GM18870 (cell line): Measurements from ENCODE around the gene RITA1.
A peak's percentile ranks its signal among the peaks of the same experiment; 100 is the strongest.

Source experiments
- ATAC-seq: cut with Tn5 transposase; IDR thresholded peaks from one replicate; pipeline ENCODE4 v1.9.1; 2021; ENCODE audit warnings: moderate library complexity; ENCODE audit not compliant: unreplicated experiment

The RITA1 gene

DNA sequence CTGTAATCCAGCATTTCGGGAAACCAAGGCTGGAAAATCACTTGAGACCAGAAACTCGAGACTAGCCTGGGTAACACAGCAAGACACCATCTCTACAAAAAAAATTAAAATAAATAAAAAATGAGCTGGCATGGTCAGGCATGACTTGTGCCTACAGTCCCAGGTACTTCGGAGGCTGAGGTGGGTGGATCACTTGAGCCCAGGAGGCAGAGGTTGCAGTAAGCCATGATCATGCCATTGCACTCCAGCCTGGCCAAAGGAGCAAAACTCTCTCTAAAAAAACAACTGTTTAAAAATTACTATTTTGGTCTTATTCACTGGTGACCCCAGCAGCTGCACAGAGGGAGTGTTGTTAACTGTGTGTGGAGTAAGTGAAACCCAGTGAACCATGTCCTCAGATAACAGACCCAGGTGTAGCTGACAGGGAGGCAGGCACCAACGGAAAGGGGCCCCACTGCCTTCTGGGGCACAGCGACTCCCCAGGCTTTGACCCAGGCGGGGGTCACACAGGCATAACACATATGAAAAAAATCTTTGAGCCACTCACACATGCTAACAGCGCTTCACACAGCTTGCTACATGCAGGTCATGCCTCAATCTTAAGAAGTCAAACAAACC lies 12.3 kb upstream of the RITA1 start:
- no peak for ATAC-seq

DNA sequence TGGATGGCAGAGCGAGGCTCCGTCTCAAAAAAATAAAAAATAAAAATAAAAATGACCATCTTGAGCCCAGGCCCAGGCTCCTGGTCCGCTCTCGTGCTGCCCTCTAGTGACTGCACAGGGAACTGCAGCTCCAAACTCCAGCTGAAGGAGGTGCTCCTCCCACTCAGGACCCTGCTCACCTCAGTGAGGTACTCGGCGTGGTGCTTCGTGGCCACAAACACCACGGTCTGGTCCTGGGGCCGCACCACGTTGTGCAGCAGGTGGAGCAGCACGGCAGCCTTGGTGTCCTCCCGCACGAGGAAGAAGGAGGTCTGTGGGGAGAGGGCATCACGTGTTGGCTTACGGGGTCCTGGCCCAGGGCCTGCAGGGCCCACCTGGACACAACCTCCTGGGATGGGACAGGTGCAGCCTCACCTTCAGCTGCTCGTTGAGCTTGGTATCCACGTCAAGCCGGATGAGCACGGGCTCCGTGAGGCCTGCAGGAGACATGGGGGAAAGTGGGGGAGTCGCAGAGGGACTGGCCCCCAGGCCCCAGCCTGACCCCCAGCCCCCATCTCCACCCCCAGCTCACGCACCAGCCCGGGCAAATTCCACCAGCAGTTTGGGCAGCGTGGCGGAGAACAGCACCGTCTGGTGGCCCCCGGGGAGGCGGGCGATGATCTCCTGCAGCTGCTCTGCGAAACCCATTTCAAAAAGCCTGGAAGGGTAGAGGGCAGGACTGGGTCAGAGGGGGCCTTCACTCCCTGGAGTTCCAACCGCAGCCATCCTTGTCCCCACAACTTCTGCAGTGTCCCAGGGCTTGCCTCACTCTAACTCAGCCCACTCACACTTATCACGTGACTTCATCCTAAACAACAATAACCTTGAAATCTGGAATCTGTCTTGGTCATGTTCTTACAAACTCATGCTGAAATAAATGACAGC lies 10.8 kb upstream of the RITA1 start:
- ATAC-seq: no peak

DNA sequence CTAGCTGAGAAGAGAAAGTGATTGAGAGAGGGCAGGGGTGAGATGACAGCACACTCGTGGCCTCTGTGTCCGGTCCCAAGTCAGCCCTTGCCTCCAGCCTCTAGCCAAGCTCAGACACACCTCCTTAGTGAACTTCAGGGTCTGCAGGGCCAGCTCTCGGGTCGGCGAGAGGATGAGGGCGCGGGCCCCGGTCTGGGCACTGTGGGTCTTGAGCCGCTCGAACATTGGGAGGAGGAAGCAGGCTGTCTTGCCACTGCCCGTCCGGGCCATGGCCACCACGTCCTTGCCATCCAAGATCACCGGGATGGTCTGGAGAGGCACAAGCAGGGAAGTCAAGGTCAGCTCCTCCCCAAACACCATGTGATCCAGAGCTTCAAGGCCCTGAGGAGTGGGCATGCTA lies 6.5 kb upstream of the RITA1 start:
- no peak for ATAC-seq

DNA sequence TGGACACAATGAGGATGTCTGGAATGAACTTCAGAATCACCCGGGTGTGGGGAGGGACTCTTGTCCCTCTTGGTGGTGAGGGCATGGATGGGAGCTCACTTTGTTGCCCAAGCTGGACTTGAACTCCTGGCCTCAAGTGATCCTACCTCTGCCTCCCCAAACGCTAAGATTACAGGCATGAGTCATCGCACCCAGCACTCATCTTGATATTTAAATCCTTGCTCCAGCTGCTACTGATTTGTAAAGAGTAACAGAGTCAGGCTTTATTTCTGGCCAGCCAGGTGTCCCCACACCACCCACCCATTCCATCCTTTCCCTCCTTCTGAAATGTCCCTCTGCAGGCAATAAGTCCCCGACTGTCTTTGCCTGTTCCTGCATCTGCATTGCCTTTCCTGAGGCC lies 5.2 kb upstream of the RITA1 start:
- no peak for ATAC-seq

DNA sequence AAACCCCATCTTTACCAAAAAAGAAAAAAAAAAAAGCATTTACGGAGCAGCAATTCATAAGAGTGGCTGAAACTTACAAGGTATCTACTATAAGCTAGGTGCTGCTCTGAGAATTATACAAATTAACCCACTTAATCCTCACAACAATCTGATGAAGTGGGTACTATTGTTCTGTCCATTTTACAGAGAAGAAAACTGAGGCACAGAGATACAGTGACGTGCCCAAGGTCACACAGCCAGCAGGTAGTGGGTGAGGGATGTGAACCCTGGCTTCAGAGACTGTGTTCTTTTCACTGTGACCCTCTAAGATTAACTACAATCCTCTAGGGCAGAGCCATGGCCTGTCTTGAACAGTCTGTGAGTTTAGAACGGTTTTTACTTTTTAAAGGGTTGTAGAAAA lies 3.5 kb upstream of the RITA1 start:
- no peak for ATAC-seq

DNA sequence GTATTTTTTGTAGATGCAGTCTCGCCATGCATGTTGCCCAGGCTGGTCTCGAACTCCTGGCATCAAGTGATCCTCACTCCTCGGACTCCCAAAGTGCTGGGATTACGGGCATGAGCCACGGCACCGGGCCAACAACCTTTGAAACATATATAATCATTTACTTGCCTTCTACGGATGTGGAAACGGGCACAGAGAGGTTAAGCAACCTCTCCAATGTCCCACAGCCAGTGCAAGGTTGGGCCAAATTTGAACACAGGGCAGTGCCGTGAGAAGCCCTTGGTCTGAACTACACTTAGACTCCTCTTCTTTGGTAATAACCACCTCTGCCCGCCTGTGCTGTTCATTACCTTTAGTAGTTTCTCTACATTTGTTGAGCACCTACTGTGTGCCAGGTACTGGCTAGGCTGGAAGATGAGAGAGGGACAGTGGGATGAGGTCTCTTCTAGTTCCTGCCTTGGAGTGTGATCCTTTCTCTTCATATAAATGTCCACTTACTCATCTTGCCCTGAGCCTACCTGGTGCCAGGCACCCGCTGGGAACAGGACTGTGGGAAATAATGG lies 2.4 kb upstream of the RITA1 start:
- no peak for ATAC-seq

DNA sequence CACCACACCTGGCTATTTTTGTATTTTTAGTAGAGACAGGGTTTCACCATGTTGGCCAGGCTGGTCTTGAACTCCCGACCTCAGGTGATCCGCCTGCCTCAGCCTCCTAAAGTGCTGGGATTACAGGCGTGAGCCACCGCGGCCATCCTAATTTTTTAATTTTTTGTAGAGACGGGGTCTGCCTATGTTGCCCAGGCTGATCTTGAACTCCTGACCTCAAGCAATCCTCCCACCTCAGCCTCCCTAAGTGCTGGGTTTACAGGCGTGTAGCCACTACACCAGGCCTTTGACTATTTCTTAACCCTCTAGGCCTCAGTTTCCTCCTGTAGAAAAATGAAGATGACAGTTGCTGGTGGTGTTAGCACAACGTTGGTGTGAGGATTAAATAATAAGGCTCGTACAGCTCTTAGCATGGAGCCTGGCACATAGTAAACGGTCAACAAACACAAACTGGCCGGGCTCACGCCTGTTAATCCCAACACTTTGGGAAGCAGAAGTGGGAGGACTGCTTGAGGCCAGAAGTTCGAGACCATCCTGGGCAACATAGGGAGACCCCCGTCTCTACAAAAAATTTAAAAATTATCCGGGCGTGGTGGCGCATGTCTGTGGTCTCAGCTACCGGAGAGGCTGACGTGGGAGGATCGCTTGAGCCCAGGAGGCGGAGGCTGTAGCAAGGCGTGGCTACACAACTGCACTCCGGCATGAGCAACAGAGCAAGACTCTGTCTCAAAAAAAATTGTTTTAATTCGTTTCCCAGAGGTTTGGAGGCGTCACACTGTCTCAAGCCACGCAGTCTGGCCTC lies 1.2 kb upstream of the RITA1 start:
- peak; percentile 43 for ATAC-seq

DNA sequence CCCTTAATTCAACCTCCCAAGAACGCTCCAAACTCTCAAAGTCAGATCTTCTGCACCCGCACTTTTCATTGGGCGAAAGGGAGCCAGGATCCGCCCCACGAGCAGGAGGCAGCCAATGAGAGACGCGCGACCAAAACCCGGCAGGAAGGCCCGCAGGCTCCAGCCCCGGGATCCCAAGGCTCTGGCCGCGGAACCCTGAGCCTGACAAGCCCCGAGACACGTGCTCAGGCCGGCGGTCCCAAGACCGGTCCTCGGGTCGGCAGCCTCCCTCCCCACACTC lies 681 bp upstream of the RITA1 start:
- ATAC-seq: peak; percentile 76

DNA sequence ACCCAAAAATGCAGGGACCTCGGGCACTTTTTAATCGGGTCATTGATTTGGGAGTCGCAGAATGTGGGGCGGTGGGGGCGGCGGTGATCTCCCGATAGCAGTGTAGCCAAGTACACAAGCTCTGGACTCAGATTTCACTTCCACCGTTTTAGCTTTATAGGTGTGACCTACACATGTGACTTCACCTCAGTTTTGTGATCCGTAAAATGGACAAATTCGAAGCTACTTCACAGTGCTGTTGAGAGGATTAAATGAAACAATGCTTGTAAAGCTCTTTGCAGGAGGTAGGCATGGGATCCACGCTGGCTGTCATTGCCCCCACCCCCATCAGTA lies 478 bp downstream of the RITA1 start:
- ATAC-seq: no peak

DNA sequence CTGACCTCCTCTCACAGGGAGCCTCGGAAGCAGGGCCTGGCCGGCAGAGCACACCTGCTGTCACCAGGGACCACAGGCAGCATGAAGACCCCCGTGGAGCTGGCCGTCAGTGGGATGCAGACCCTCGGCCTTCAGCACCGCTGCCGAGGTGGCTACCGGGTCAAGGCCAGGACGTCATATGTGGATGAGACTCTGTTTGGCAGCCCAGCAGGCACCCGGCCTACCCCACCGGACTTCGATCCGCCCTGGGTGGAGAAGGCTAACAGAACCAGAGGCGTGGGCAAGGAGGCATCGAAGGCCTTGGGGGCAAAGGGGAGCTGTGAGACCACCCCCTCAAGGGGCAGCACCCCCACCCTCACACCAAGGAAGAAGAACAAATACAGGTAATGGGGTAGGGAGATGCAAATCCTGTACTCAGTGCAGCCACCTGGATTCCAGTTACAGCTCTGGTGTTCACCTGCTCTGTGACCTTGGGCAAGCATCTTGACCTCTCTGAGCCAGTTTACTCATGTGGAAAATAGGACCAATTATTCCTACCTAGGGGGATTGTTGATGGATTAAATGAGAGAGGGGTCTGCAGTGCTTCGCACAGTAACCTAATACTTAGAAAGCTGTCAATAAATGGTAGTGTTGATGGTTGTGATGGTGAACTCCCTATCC lies 1.3 kb downstream of the RITA1 start:
- ATAC-seq: no peak

DNA sequence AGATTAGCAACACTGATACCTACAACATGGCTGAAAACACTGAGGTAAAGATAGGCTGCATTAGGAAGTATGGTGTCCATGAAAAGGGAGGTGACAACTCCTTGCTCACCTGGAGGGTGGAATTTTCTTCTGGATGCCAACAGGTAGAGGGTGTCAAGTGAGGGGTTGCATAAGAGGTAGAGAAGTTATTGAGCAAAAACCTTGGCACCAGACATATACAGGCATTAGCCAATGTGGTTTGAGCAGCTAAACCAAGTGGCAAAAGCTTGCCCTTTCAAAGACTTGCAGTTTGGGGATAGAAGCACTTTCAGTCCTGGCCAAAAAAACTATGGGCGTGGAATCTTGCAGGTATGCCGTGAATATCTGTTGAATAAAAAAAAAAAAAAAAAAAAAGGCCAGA lies 3.8 kb downstream of the RITA1 start:
- no peak for ATAC-seq

DNA sequence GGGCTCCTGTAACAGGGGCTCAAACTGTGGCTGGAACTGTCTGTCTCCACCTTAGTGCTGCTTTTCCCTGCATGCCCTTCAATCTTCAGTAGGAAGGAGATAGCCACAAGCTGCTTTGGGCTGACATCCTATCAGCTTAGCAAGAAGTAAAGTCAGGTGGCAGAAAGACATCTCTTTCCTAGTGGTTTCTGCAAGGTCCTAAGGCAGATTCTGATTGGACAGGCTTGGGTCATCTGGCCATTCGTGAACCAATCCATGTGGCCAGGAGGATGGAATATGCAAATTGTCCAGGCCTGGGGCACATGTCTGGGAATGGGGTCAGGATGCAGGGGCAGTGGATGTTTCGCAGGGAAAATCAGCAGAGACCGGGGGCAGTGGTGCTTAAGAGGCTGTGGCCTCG lies 5.2 kb downstream of the RITA1 start:
- ATAC-seq: no peak

DNA sequence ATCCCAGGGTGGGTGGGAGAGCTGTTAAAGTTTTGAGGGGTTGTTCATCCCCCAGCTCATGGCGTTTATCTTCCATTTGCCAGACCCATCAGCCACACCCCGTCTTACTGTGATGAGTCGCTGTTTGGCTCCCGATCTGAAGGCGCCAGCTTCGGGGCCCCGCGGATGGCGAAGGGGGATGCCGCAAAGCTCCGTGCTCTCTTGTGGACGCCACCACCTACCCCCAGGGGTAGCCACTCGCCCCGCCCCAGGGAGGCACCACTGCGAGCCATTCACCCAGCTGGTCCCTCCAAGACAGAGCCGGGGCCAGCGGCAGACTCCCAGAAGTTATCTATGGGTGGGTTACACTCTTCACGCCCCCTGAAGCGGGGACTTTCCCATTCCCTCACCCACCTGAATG lies 5.7 kb downstream of the RITA1 start:
- ATAC-seq: no peak

DNA sequence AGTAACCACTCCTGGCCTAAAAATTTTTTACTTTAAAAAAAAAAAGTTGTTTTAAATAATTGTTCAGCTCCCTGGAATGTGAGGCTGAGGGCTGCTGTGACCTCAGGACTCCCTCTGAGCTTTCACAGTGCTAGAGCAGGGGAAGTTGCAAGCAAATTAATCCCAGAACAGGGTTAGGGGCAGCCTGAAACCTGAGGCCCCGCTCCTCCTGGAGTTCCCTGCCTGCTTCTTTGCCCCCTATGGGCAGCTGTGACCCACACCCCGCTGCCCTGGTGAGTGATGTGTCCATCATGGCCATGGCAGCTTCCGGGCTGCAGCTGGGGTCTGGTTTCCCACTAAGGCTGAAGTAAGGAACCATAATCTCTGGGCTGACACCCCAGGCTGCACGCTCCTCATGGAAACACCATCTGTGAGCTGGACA lies 9.5 kb downstream of the RITA1 start:
- ATAC-seq: no peak

DNA sequence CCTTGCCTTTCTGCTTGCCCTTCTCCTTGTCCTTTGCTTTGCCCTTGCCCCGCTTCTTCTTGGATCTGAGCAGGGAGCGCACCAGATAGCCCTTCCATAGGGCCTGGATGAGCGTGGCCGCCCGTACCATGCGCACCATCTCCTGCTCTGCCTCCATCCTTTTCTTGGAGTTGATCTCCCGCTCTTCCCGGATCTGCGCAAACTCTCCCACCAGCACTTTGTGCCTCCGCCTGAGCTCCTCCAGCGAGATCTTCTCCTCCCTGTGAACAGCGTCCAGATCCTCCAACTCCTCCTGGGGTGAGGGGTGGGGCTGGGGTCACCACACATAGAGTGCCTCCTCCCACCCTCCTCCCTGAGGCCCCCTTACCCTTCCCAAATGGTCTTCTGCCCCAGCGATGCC lies 10.1 kb downstream of the RITA1 start:
- no peak for ATAC-seq

DNA sequence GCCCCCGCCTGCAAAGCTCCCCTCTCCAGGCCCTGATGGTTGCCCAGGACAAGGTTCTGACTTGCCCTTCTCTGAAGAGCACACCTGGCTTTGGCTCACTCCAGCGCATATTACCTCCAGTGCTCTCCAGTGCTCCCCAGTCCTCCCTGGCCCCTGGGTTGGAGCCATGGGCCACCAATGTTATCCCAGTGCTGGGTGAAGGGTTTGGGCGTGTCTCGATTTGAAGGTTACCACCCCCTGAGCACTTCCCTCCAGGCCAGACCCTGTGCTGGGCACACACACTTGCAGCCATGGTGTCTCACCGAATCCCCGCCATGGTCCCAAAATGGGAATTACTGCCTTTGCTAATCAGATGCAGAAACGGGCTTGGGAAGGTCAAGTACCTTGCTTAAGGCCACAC lies 11.1 kb downstream of the RITA1 start:
- no peak for ATAC-seq

DNA sequence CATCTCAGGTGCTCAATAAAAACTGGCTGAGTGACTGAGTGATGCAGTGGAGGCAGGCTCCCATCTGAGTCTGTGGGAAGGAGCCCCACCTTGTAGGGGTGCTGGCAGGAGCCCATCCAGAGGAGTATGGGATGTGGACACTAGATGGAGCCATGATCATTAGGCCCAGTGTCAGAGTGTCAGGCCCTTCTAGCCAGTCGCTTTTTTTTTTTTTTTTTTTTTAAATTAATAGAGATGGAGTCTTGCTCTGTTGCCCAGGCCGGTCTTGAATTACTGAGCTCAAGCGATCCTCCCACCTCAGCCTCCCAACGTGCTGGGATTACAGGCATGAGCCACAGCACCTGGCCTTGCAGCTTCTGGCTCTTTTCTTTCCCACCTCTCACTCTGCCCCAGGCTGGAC lies 11.5 kb downstream of the RITA1 start:
- ATAC-seq: no peak

DNA sequence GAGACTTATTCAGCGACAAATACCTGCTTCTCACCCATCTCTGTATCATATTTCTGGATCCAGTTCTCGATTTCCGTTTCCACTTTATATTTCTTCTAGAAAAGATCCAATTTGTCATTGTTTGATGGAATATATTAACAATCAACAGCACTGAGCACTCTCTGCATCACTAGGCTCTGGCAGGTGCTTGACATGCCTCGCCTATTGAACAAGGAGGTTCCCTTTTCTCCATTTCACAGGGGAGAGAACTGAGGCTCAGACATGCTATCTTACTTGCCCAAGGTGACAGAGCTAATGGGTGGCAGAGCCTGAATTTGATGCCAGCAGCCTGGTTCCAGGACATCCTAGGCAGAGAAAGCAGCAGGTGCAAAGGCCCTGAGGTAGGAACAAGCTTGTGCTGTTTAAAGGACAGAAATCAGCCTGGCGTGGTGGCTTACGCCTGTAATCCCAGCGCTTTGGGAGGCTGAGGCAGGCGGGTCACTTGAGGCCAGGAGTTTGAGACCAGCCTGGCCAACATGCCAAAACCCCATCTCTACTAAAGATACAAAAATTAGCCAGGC lies 12.1 kb downstream of the RITA1 start:
- no peak for ATAC-seq

DNA sequence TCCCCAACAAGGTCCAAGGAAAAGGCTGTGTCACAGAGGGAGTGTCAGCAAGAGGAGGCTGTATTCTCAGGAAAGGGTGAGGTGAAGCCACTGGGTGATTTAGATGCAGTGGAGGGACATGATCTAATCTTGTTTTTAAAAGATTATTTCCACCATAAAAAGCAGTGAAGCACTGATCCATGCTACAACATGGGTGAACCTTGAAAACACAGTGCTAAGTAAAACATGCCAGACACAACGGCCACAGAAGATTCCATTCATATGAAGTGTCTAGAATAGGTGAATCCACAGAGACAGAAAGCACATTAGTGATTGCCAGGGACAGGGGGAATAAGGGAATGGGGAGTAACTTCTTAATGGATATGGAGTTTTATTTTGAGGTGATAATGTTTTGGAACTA lies 12.8 kb downstream of the RITA1 start:
- ATAC-seq: no peak

DNA sequence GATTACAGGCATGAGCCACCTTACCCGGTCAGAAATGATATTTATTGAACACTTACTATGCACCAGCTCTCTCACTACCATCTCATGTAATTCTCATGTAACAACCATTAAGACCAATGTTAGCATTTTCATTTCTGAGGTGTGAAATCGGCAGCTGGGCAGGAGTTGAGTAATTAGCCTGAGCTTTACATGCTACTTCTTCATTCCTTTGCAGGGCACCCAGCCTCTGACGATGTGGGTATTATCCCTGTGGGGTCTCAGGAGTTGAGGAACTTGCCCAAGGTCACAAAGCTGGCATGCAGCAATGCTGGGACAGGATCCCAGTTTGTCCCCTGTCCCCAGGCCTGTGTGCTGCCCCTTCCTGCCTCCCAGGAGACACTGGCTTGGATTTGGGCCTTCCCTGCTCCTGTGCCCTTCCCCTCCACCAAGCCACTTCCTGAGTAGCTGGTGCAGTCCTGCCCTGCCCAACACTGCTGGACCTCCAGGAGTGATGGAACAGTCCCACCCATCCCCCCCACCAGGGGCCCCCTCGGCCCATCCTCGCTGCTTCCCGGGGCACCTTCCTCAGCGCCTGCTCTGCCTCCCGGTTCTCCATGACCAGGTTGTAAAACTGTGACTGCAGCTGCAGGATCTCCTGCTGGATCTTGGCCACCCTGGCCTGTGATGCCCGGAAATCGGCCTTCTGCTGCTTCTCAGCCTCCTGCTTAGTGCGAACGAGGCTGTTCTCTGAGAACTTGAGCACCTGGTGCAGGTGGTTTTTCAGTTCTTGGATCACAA lies 14.7 kb downstream of the RITA1 start:
- ATAC-seq: no peak
